HCT116 (cell line): ENCODE measurements around the gene A4GALT. TPM values are rescaled to one million over a fixed set of nuclear protein-coding genes. Genes with fewer than 3 reads are reported as not detected.

Experiments
- ATAC-seq: fragments of 200-7000 bp; cut with Tn5 transposase; 2 replicates; pipeline ENCODE4 v1.9.1; 2020; ENCODE audit warnings: mild to moderate bottlenecking, moderate library complexity
- BruUV-seq: library from RNA; stranded (reverse); fragments of 400-500 nt; replicated peaks from 2 replicates; lab custom pipeline; 2021; lab: Mats Ljungman, UMichigan
- CTCF ChIA-PET: fragments of 300-600 bp; sonication (Branson Sonifier 250); formaldehyde crosslinking; loops from one replicate; lab custom pipeline; 2021; ENCODE audit warnings: antibody characterized with exemption; lab: Charles Lee
- POLR2A ChIA-PET: fragments of 300-600, 350-600 bp; sonication (Branson Sonifier 250); formaldehyde crosslinking; loops from one replicate; lab custom pipeline; 2021; ENCODE audit warnings: antibody characterized with exemption; lab: Charles Lee
- RAD21 ChIA-PET, 2 experiments: fragments of 300-600 bp; sonication (Branson Sonifier 250); formaldehyde crosslinking; loops; one replicate each; lab custom pipeline; 2023; ENCODE audit warnings: low total read pairs in 2 of 2; ENCODE audit not compliant: uncharacterized antibody in 2 of 2, unreplicated experiment in 2 of 2, low non-redundant PET in 1 of 2; lab: Charles Lee
- DNase-seq: peaks from one replicate; pipeline ENCODE4 v3.0.0-alpha.2; 2010; ENCODE audit warnings: low read depth, low spot score
- H2AFZ ChIP-seq: fragments of 200-600 bp; shearing (Covaris generic), sonication (generic); 2 replicates; pipeline ENCODE4 v1.6.1; 2017; ENCODE audit warnings: low read depth, mixed run types, mixed read lengths, antibody characterized with exemption, low read length; ENCODE audit not compliant: poor library complexity, severe bottlenecking
- H3K27ac ChIP-seq: 2 replicates; pipeline ENCODE4 v1.5.1; 2012; ENCODE audit warnings: low read depth, low read length
- H3K27me3 ChIP-seq: fragments of 200-600 bp; sonication (generic); 2 replicates; pipeline ENCODE4 v1.6.1; 2016; ENCODE audit warnings: mixed run types, low read length, mixed read lengths; ENCODE audit not compliant: insufficient read depth
- H3K36me3 ChIP-seq, 2 experiments: fragments of 200-500 bp in 1 of 2; fragments of 200-600 bp in 1 of 2; sonication (Bioruptor generic) in 1 of 2; sonication (generic) in 1 of 2; 2 replicates each; pipeline versions ENCODE4 v1.5.1 to v1.6.1; 2014 to 2016; ENCODE audit warnings: low read length in 2 of 2, inconsistent platforms in 1 of 2, mixed read lengths in 1 of 2, mixed run types in 1 of 2; ENCODE audit not compliant: insufficient read depth in 2 of 2, control insufficient read depth in 1 of 2
- H3K4me1 ChIP-seq, 2 experiments: fragments of 200-600 bp in 1 of 2; sonication (generic) in 1 of 2; 2 replicates each; pipeline versions ENCODE4 v1.5.1 to v1.6.1; 2012 to 2017; ENCODE audit warnings: low read length in 2 of 2, inconsistent platforms in 1 of 2, mild to moderate bottlenecking in 1 of 2, mixed read lengths in 1 of 2, mixed run types in 1 of 2, moderate library complexity in 1 of 2; ENCODE audit not compliant: insufficient read depth in 2 of 2, control insufficient read depth in 1 of 2
- H3K4me2 ChIP-seq: fragments of 200-600 bp; sonication (generic); 2 replicates; pipeline ENCODE4 v1.6.1; 2017; ENCODE audit warnings: mixed run types, low read length, mixed read lengths
- H3K4me3 ChIP-seq, 2 experiments: fragments of 200-600 bp in 1 of 2; sonication (generic) in 1 of 2; replicated peaks in 1 of 2; 2 replicates each; pipeline ENCODE4 v1.5.1; 2011 to 2016; ENCODE audit warnings: low read length in 2 of 2, control low read depth in 1 of 2, low read depth in 1 of 2, mild to moderate bottlenecking in 1 of 2, mixed read lengths in 1 of 2, mixed run types in 1 of 2
- H3K79me2 ChIP-seq: fragments of 200-600 bp; sonication (generic); 2 replicates; pipeline ENCODE4 v1.6.1; 2017; ENCODE audit warnings: mild to moderate bottlenecking, mixed run types, low read length, moderate library complexity, mixed read lengths; ENCODE audit not compliant: insufficient read depth
- H3K9ac ChIP-seq: fragments of 200-600 bp; sonication (generic); 2 replicates; pipeline ENCODE4 v1.6.1; 2016; ENCODE audit warnings: low read length, mixed read lengths
- H3K9me2 ChIP-seq: fragments of 200-600 bp; sonication (generic), shearing (Covaris generic); 2 replicates; pipeline ENCODE4 v1.6.1; 2017; ENCODE audit warnings: mixed run types, mild to moderate bottlenecking, moderate library complexity; ENCODE audit not compliant: insufficient read depth
- H3K9me3 ChIP-seq, 2 experiments: fragments of 200-500 bp in 1 of 2; fragments of 200-600 bp in 1 of 2; sonication (Bioruptor generic) in 1 of 2; sonication (generic) in 1 of 2; 2 replicates each; pipeline ENCODE4 v1.6.1; 2014 to 2017; ENCODE audit warnings: low read length in 2 of 2, mixed read lengths in 2 of 2, inconsistent platforms in 1 of 2, low read depth in 1 of 2, mild to moderate bottlenecking in 1 of 2, mixed run types in 1 of 2, moderate library complexity in 1 of 2; ENCODE audit not compliant: control insufficient read depth in 1 of 2, insufficient read depth in 1 of 2
- H4K20me1 ChIP-seq: fragments of 200-600 bp; sonication (generic), shearing (Covaris generic); 2 replicates; pipeline ENCODE4 v1.6.1; 2017; ENCODE audit warnings: mixed run types, mild to moderate bottlenecking, moderate library complexity; ENCODE audit not compliant: insufficient read depth
- ATF3 ChIP-seq: IDR thresholded peaks from 2 replicates; pipeline ENCODE4 v1.6.1; 2012
- CBX3 ChIP-seq: IDR thresholded peaks from 2 replicates; pipeline ENCODE4 v1.6.1; 2012; ENCODE audit warnings: low read depth
- EGR1 ChIP-seq: IDR thresholded peaks from 2 replicates; pipeline ENCODE4 v1.6.1; 2012; ENCODE audit warnings: low read depth
- ELF1 ChIP-seq: IDR thresholded peaks from 2 replicates; pipeline ENCODE4 v1.6.1; 2012; ENCODE audit warnings: low read depth, borderline replicate concordance
- EZH2 ChIP-seq: fragments of 200-600 bp; sonication (generic); IDR thresholded peaks from 2 replicates; pipeline ENCODE4 v1.6.1; 2017; ENCODE audit warnings: antibody characterized with exemption, mixed run types
- EZH2phosphoT487 ChIP-seq: fragments of 200-600 bp; IDR thresholded peaks from 2 replicates; pipeline ENCODE4 v1.6.1; 2018; ENCODE audit warnings: antibody characterized with exemption, borderline replicate concordance
- FOSL1 ChIP-seq: IDR thresholded peaks from 2 replicates; pipeline ENCODE4 v1.6.1; 2012; ENCODE audit warnings: low read depth
- JUND ChIP-seq: IDR thresholded peaks from 2 replicates; pipeline ENCODE4 v1.6.1; 2012
- MAX ChIP-seq: IDR thresholded peaks from 2 replicates; pipeline ENCODE4 v1.6.1; 2012
- POLR2A ChIP-seq: IDR thresholded peaks from 2 replicates; pipeline ENCODE4 v1.7.0; 2011; ENCODE audit warnings: borderline replicate concordance; ENCODE audit not compliant: insufficient read depth, insufficient read length; ENCODE audit errors: extremely low read depth
- SP1 ChIP-seq: IDR thresholded peaks from 2 replicates; pipeline ENCODE4 v1.6.1; 2012; ENCODE audit warnings: low read depth
- TCF7L2 ChIP-seq: IDR thresholded peaks from 2 replicates; pipeline ENCODE4 v1.7.0; 2011; ENCODE audit warnings: borderline replicate concordance, inconsistent platforms; ENCODE audit not compliant: insufficient read depth, insufficient read length; ENCODE audit errors: extremely low read depth
- ZFX ChIP-seq: fragments of 450-650 bp; IDR thresholded peaks from 2 replicates; pipeline ENCODE4 v1.6.1; 2017
- ZNF274 ChIP-seq: fragments of 200-500 bp; sonication (Bioruptor generic); IDR thresholded peaks from 2 replicates; pipeline ENCODE4 v1.6.1; 2014; ENCODE audit warnings: mild to moderate bottlenecking, low read depth, low read length, inconsistent platforms
- intact Hi-C: fragments of 100-400 bp; cut with micrococcal nuclease; formaldehyde crosslinking; loops from 2 replicates; pipeline ENCODE4 v1.10.0; 2022
- total RNA-seq: library from RNA; stranded (reverse); gene quantifications from one replicate; pipeline ENCODE4 v1.2.1, GENCODE V29; 2021; ENCODE audit not compliant: unreplicated experiment

Gene A4GALT
- total RNA-seq, 1 experiment from 2014 or later: 16.0 TPM

GRCh38 chr22:42680648-42681047 lies 40.0 kb downstream of the A4GALT start:
- Histone ChIP-seq H3K36me3 (no peaks in the 10 kb centered on the region), H3K9ac (peak overlapping the region; percentile 45), H3K9me3 (peaks cover 0 to 10% of the 10 kb centered on the region in 2 experiments; a peak in 1 of 4 replicates), H2AFZ (peak overlapping the region; percentile 48), H3K4me3 (peak overlapping the region in 1 of 2 experiments; percentile 26; a peak in 1 of 4 replicates), H3K27me3 (no peaks in the 10 kb centered on the region), H3K9me2 (no peaks in the 10 kb centered on the region), H3K4me2 (peak overlapping the region; percentile 74), H3K4me1 (peaks cover 6 to 12% of the 10 kb centered on the region in 2 experiments; a peak in 3 of 4 replicates), H4K20me1 (no peaks in the 10 kb centered on the region), H3K79me2 (no peaks in the 10 kb centered on the region), H3K27ac (no peak overlapping the region)
- POLR2A ChIA-PET: no interaction called here
- peak; percentile 55 for TF ChIP-seq FOSL1
- TF ChIP-seq EZH2phosphoT487: no peak
- TF ChIP-seq MAX: peak; percentile 24; the same call in 1 of the 2 replicates
- TF ChIP-seq ELF1: no peak
- 0 out of 2 replicates have a peak, but pooled peaks have one; percentile 50 for TF ChIP-seq JUND
- TF ChIP-seq SP1: peak; percentile 54; the same call in 1 of the 2 replicates
- DNase-seq (peak; percentile 66), ATAC-seq (peak; percentile 90)
- CTCF ChIA-PET: no interaction called here
- BruUV-seq: no TSS peak
- RAD21 ChIA-PET: no interaction called here
- intact Hi-C loops: no loop called here

- DNase-seq (no peak), ATAC-seq (no peak)
- ChIA-PET RAD21 (no interaction called here), CTCF (no interaction called here), POLR2A (no interaction called here)
- no peaks in the 10 kb centered on the region for H3K36me3 ChIP-seq
- peaks cover 0 to 10% of the 10 kb centered on the region in 2 experiments; a peak in 1 of 4 replicates for H3K9me3 ChIP-seq
- no peak overlapping the region for H3K9ac ChIP-seq
- no peaks in the 10 kb centered on the region for H3K27me3 ChIP-seq
- no peak overlapping the region for H3K4me3 ChIP-seq
- peaks cover 6 to 12% of the 10 kb centered on the region in 2 experiments; a peak in 3 of 4 replicates for H3K4me1 ChIP-seq
- intact Hi-C loops: no loop called here
- no peak overlapping the region for H3K27ac ChIP-seq
- no peaks in the 10 kb centered on the region for H3K79me2 ChIP-seq
- no peaks in the 10 kb centered on the region for H4K20me1 ChIP-seq
- no peak for TF ChIP-seq SP1
- no peak for TF ChIP-seq EGR1
- no peak for TF ChIP-seq TCF7L2
- TF ChIP-seq CBX3: no peak
- TF ChIP-seq ZFX: no peak
- TF ChIP-seq POLR2A: no peak
- TF ChIP-seq MAX: no peak
- no peak for TF ChIP-seq ATF3
- no peak for TF ChIP-seq EZH2
- TF ChIP-seq ZNF274: no peak
- H3K4me2 ChIP-seq: no peak overlapping the region
- H3K9me2 ChIP-seq: no peaks in the 10 kb centered on the region
- BruUV-seq: no TSS peak
- no peak overlapping the region for H2AFZ ChIP-seq
Measured at GRCh38 chr22:42679691-42680090, 41.0 kb downstream of the A4GALT start.
